HCT116 (cell line): Measurements from ENCODE around the gene MZB1. TPM values are rescaled to one million over a fixed set of nuclear protein-coding genes. Genes with fewer than 3 reads are reported as not detected.

ENCODE experiments used
- ATAC-seq: fragments of 200-7000 bp; cut with Tn5 transposase; 2 replicates; pipeline ENCODE4 v1.9.1; 2020; ENCODE audit warnings: mild to moderate bottlenecking, moderate library complexity
- BruUV-seq: library from RNA; stranded (reverse); fragments of 400-500 nt; replicated peaks from 2 replicates; lab custom pipeline; 2021; lab: Mats Ljungman, UMichigan
- CTCF ChIA-PET: fragments of 300-600 bp; sonication (Branson Sonifier 250); formaldehyde crosslinking; loops from one replicate; lab custom pipeline; 2021; ENCODE audit warnings: antibody characterized with exemption; lab: Charles Lee
- POLR2A ChIA-PET: fragments of 300-600, 350-600 bp; sonication (Branson Sonifier 250); formaldehyde crosslinking; loops from one replicate; lab custom pipeline; 2021; ENCODE audit warnings: antibody characterized with exemption; lab: Charles Lee
- RAD21 ChIA-PET, 2 experiments: fragments of 300-600 bp; sonication (Branson Sonifier 250); formaldehyde crosslinking; loops; one replicate each; lab custom pipeline; 2023; ENCODE audit warnings: low total read pairs in 2 of 2; ENCODE audit not compliant: uncharacterized antibody in 2 of 2, unreplicated experiment in 2 of 2, low non-redundant PET in 1 of 2; lab: Charles Lee
- DNase-seq: peaks from one replicate; pipeline ENCODE4 v3.0.0-alpha.2; 2010; ENCODE audit warnings: low read depth, low spot score
- H2AFZ ChIP-seq: fragments of 200-600 bp; shearing (Covaris generic), sonication (generic); 2 replicates; pipeline ENCODE4 v1.6.1; 2017; ENCODE audit warnings: low read depth, mixed run types, mixed read lengths, antibody characterized with exemption, low read length; ENCODE audit not compliant: poor library complexity, severe bottlenecking
- H3K27ac ChIP-seq: 2 replicates; pipeline ENCODE4 v1.5.1; 2012; ENCODE audit warnings: low read depth, low read length
- H3K27me3 ChIP-seq: fragments of 200-600 bp; sonication (generic); 2 replicates; pipeline ENCODE4 v1.6.1; 2016; ENCODE audit warnings: mixed run types, low read length, mixed read lengths; ENCODE audit not compliant: insufficient read depth
- H3K36me3 ChIP-seq, 2 experiments: fragments of 200-500 bp in 1 of 2; fragments of 200-600 bp in 1 of 2; sonication (Bioruptor generic) in 1 of 2; sonication (generic) in 1 of 2; 2 replicates each; pipeline versions ENCODE4 v1.5.1 to v1.6.1; 2014 to 2016; ENCODE audit warnings: low read length in 2 of 2, inconsistent platforms in 1 of 2, mixed read lengths in 1 of 2, mixed run types in 1 of 2; ENCODE audit not compliant: insufficient read depth in 2 of 2, control insufficient read depth in 1 of 2
- H3K4me1 ChIP-seq, 2 experiments: fragments of 200-600 bp in 1 of 2; sonication (generic) in 1 of 2; 2 replicates each; pipeline versions ENCODE4 v1.5.1 to v1.6.1; 2012 to 2017; ENCODE audit warnings: low read length in 2 of 2, inconsistent platforms in 1 of 2, mild to moderate bottlenecking in 1 of 2, mixed read lengths in 1 of 2, mixed run types in 1 of 2, moderate library complexity in 1 of 2; ENCODE audit not compliant: insufficient read depth in 2 of 2, control insufficient read depth in 1 of 2
- H3K4me2 ChIP-seq: fragments of 200-600 bp; sonication (generic); 2 replicates; pipeline ENCODE4 v1.6.1; 2017; ENCODE audit warnings: mixed run types, low read length, mixed read lengths
- H3K4me3 ChIP-seq, 2 experiments: fragments of 200-600 bp in 1 of 2; sonication (generic) in 1 of 2; replicated peaks in 1 of 2; 2 replicates each; pipeline ENCODE4 v1.5.1; 2011 to 2016; ENCODE audit warnings: low read length in 2 of 2, control low read depth in 1 of 2, low read depth in 1 of 2, mild to moderate bottlenecking in 1 of 2, mixed read lengths in 1 of 2, mixed run types in 1 of 2
- H3K79me2 ChIP-seq: fragments of 200-600 bp; sonication (generic); 2 replicates; pipeline ENCODE4 v1.6.1; 2017; ENCODE audit warnings: mild to moderate bottlenecking, mixed run types, low read length, moderate library complexity, mixed read lengths; ENCODE audit not compliant: insufficient read depth
- H3K9ac ChIP-seq: fragments of 200-600 bp; sonication (generic); 2 replicates; pipeline ENCODE4 v1.6.1; 2016; ENCODE audit warnings: low read length, mixed read lengths
- H3K9me2 ChIP-seq: fragments of 200-600 bp; sonication (generic), shearing (Covaris generic); 2 replicates; pipeline ENCODE4 v1.6.1; 2017; ENCODE audit warnings: mixed run types, mild to moderate bottlenecking, moderate library complexity; ENCODE audit not compliant: insufficient read depth
- H3K9me3 ChIP-seq, 2 experiments: fragments of 200-500 bp in 1 of 2; fragments of 200-600 bp in 1 of 2; sonication (Bioruptor generic) in 1 of 2; sonication (generic) in 1 of 2; 2 replicates each; pipeline ENCODE4 v1.6.1; 2014 to 2017; ENCODE audit warnings: low read length in 2 of 2, mixed read lengths in 2 of 2, inconsistent platforms in 1 of 2, low read depth in 1 of 2, mild to moderate bottlenecking in 1 of 2, mixed run types in 1 of 2, moderate library complexity in 1 of 2; ENCODE audit not compliant: control insufficient read depth in 1 of 2, insufficient read depth in 1 of 2
- H4K20me1 ChIP-seq: fragments of 200-600 bp; sonication (generic), shearing (Covaris generic); 2 replicates; pipeline ENCODE4 v1.6.1; 2017; ENCODE audit warnings: mixed run types, mild to moderate bottlenecking, moderate library complexity; ENCODE audit not compliant: insufficient read depth
- CBX3 ChIP-seq: IDR thresholded peaks from 2 replicates; pipeline ENCODE4 v1.6.1; 2012; ENCODE audit warnings: low read depth
- EZH2 ChIP-seq: fragments of 200-600 bp; sonication (generic); IDR thresholded peaks from 2 replicates; pipeline ENCODE4 v1.6.1; 2017; ENCODE audit warnings: antibody characterized with exemption, mixed run types
- EZH2phosphoT487 ChIP-seq: fragments of 200-600 bp; IDR thresholded peaks from 2 replicates; pipeline ENCODE4 v1.6.1; 2018; ENCODE audit warnings: antibody characterized with exemption, borderline replicate concordance
- POLR2AphosphoS5 ChIP-seq: IDR thresholded peaks from 2 replicates; pipeline ENCODE4 v1.6.1; 2011; ENCODE audit warnings: mild to moderate bottlenecking, low read depth, low read length, moderate library complexity
- RAD21 ChIP-seq: IDR thresholded peaks from 2 replicates; pipeline ENCODE4 v1.6.1; 2012; ENCODE audit warnings: low read depth, mild to moderate bottlenecking
- SP1 ChIP-seq: IDR thresholded peaks from 2 replicates; pipeline ENCODE4 v1.6.1; 2012; ENCODE audit warnings: low read depth
- SRF ChIP-seq: IDR thresholded peaks from 2 replicates; pipeline ENCODE4 v1.6.1; 2012; ENCODE audit warnings: low read depth
- TCF7L2 ChIP-seq: IDR thresholded peaks from 2 replicates; pipeline ENCODE4 v1.7.0; 2011; ENCODE audit warnings: borderline replicate concordance, inconsistent platforms; ENCODE audit not compliant: insufficient read depth, insufficient read length; ENCODE audit errors: extremely low read depth
- YY1 ChIP-seq: IDR thresholded peaks from 2 replicates; pipeline ENCODE4 v1.6.1; 2011; ENCODE audit warnings: low read length, low read depth, moderate library complexity, mild to moderate bottlenecking; ENCODE audit not compliant: insufficient replicate concordance; ENCODE audit errors: extremely low read depth
- ZNF274 ChIP-seq: fragments of 200-500 bp; sonication (Bioruptor generic); IDR thresholded peaks from 2 replicates; pipeline ENCODE4 v1.6.1; 2014; ENCODE audit warnings: mild to moderate bottlenecking, low read depth, low read length, inconsistent platforms
- intact Hi-C: fragments of 100-400 bp; cut with micrococcal nuclease; formaldehyde crosslinking; loops from 2 replicates; pipeline ENCODE4 v1.10.0; 2022
- total RNA-seq: library from RNA; stranded (reverse); gene quantifications from one replicate; pipeline ENCODE4 v1.2.1, GENCODE V29; 2021; ENCODE audit not compliant: unreplicated experiment
- TF ChIP-seq, protein P1 (sequence below): IDR thresholded peaks from 2 replicates; pipeline ENCODE4 v1.6.1; 2012

Gene MZB1
- total RNA-seq, 1 experiment from 2014 or later = 0.81 TPM

DNA sequence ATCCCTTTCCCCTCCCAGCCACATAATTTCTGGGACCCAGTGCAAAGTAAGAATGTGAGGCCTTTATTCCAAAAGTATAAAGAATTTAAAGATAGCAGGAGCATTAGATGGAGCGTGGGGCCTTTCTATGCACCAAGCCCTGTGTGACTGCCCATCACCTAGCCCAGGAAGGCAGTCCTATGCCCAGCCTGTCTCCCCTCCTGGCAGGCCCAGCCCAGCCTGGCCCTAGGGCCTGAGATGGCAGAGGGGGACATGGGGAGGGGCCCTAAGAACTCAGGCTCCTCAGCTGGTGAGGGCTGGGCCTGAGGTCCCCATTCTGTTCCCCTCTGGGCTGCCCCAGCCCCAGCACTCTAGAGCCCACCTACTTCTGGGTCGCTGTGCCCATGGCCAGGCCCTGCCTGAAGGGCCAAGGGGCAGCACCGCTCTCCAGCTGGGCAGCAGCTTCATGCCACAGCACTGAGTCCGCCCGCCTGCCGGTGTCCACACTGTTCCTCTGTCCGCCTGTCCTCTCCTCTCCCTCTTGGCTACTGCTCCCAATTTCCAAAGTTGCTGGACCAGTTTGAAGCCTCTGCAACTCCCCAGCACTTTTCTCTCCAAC, 5.6 kb downstream of the MZB1 start:
- ChIA-PET CTCF (no interaction called here), RAD21 (no interaction called here), POLR2A (no interaction called here)
- H4K20me1 ChIP-seq = no peaks in the 10 kb centered on the region
- no peak overlapping the region for H3K4me2 ChIP-seq
- no peak for ATAC-seq
- no peak overlapping the region for H3K27ac ChIP-seq
- no peak overlapping the region for H2AFZ ChIP-seq
- TF ChIP-seq CBX3 (no peak), SP1 (no peak), ZNF274 (no peak), EZH2phosphoT487 (no peak), EZH2 (no peak), RAD21 (no peak), POLR2AphosphoS5 (no peak), YY1 (no peak), SRF (no peak), TCF7L2 (no peak)
- TF ChIP-seq, protein P1, sequence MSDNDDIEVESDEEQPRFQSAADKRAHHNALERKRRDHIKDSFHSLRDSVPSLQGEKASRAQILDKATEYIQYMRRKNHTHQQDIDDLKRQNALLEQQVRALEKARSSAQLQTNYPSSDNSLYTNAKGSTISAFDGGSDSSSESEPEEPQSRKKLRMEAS = no peak
- H3K36me3 ChIP-seq = no peaks in the 10 kb centered on the region
- no peaks in the 10 kb centered on the region for H3K27me3 ChIP-seq
- peaks cover 6 to 9% of the 10 kb centered on the region in 2 experiments; a peak in 2 of 4 replicates for H3K4me1 ChIP-seq
- H3K9ac ChIP-seq = no peak overlapping the region
- H3K79me2 ChIP-seq = no peaks in the 10 kb centered on the region
- no peaks in the 10 kb centered on the region for H3K9me3 ChIP-seq
- no peak for DNase-seq
- H3K4me3 ChIP-seq = no peak overlapping the region
- intact Hi-C loops = no loop called here
- BruUV-seq = no TSS peak
- H3K9me2 ChIP-seq = no peaks in the 10 kb centered on the region
